Kidney (tissue), 22 donors: ENCODE data around the gene NUDT13. TPM values are rescaled to one million over a fixed set of nuclear protein-coding genes. Genes with fewer than 3 reads are reported as not detected.
A peak's percentile ranks its signal among the peaks of the same experiment; 100 is the strongest.

Experiments used
- DNase-seq, 5 donors: peaks; one replicate each; pipeline ENCODE4 v3.0.0-alpha.2; 2013 to 2020
- FAIRE-seq: peaks from 2 replicates; lab custom pipeline; 2012; peaks lifted over from hg19 to GRCh38; lab: Jason Lieb, UNC
- H3K27ac ChIP-seq, 2 donors: one replicate each; pipeline ENCODE4 v1.7.0; 2013; ENCODE audit warnings: low read depth in 2 of 2, low read length in 2 of 2, inconsistent platforms in 1 of 2
- H3K27me3 ChIP-seq: one replicate; pipeline ENCODE4 v1.7.1; 2013; ENCODE audit warnings: low read length, inconsistent platforms; ENCODE audit not compliant: control insufficient read depth, insufficient read depth
- H3K36me3 ChIP-seq, 3 donors: one replicate each; pipeline versions ENCODE4 v1.7.0 to v1.7.1; 2013; ENCODE audit warnings: low read length in 3 of 3, control low read depth in 1 of 3, inconsistent platforms in 1 of 3; ENCODE audit not compliant: insufficient read depth in 3 of 3, control insufficient read depth in 2 of 3
- H3K4me1 ChIP-seq, 3 donors: one replicate each; pipeline versions ENCODE4 v1.7.0 to v1.7.1; 2013; ENCODE audit warnings: low read length in 3 of 3, inconsistent platforms in 1 of 3, low read depth in 1 of 3; ENCODE audit not compliant: control insufficient read depth in 2 of 3, insufficient read depth in 2 of 3
- H3K4me3 ChIP-seq, 3 donors: one replicate each; pipeline versions ENCODE4 v1.7.0 to v1.8.1; 2013; ENCODE audit warnings: low read length in 3 of 3, control low read depth in 1 of 3, inconsistent platforms in 1 of 3
- H3K9ac ChIP-seq, 3 donors: one replicate each; pipeline versions ENCODE4 v1.7.0 to v1.7.1; 2013; ENCODE audit warnings: low read length in 3 of 3, control low read depth in 1 of 3, inconsistent platforms in 1 of 3
- H3K9me3 ChIP-seq, 3 donors: one replicate each; pipeline versions ENCODE4 v1.7.0 to v1.7.1; 2013; ENCODE audit warnings: low read length in 3 of 3, control low read depth in 1 of 3, inconsistent platforms in 1 of 3; ENCODE audit not compliant: control insufficient read depth in 2 of 3, insufficient read depth in 1 of 3
- intact Hi-C: fragments of 100-400 bp; cut with DNase I; formaldehyde crosslinking; loops from one replicate; pipeline ENCODE4 v1.11.1; 2022
- long read RNA-seq, 10 donors: library from polyadenylated mRNA in 1 of 10; unstranded in 1 of 10; transcript quantifications; one replicate each; pipeline ENCODE4 v2.0.0 and lab custom pipeline, GENCODE V29; 2021 to 2026
- polyA plus RNA-seq: library from polyadenylated mRNA; stranded (reverse); fragments of 350-450 nt; fragmentation: Illumina TruSeq; extraction: RNeasy Lipid Tissue Mini Kit (QIAGEN cat#74804); gene quantifications from one replicate; pipeline ENCODE4 v1.2.3, GENCODE V29; 2014; ENCODE audit warnings: low read depth, low replicate concordance; ENCODE audit not compliant: insufficient read depth
- total RNA-seq: library from RNA; stranded (reverse); fragmentation: NEBNext Ultra II Directional; extraction: Animal tissue kit (Norgen Biotek cat#: 25700); gene quantifications from one replicate; pipeline ENCODE4 v1.2.1, GENCODE V29; 2021
- TF ChIP-seq, protein P1 (sequence below): IDR thresholded peaks from 3 replicates; pipeline ENCODE4 v1.5.1; 2012; ENCODE audit warnings: mild to moderate bottlenecking, moderate library complexity, borderline replicate concordance; ENCODE audit not compliant: insufficient read depth; ENCODE audit errors: extremely low read depth
- donor health status: control.
- donor health status: control.
- donor health status: control.
- donor health status: control.
- donor health status: control.
- donor health status: DM: yes; HTN: yes; CAD: no.
- donor health status: Normal renal cell carcinoma (clear cell type).

The NUDT13 gene
- total RNA-seq = 3.3 TPM
- polyA plus RNA-seq = 3.7 TPM
- long read RNA-seq, donor 1, partial matches to known transcripts = 9 of 9 reads
- long read RNA-seq, donor 1, other reads (novel, unspliced or antisense) = 0 of 9 reads
- long read RNA-seq, donor 2 = 0 reads
- long read RNA-seq, donor 3, partial matches to known transcripts = 10 of 18 reads
- long read RNA-seq, donor 3, other reads (novel, unspliced or antisense) = 7 of 18 reads
- long read RNA-seq, donor 4 = 0 reads
- long read RNA-seq, donor 5 = 0 reads
- long read RNA-seq, donor 6, partial matches to known transcripts = 0 of 1 reads
- long read RNA-seq, donor 6, other reads (novel, unspliced or antisense) = 0 of 1 reads
- long read RNA-seq, donor 7, partial matches to known transcripts = 0 of 1 reads
- long read RNA-seq, donor 7, other reads (novel, unspliced or antisense) = 1 of 1 reads
- long read RNA-seq, donor 8 = 0 reads
- long read RNA-seq, donor 9 = 0 reads
- long read RNA-seq, donor 10, partial matches to known transcripts = 26 of 39 reads
- long read RNA-seq, donor 10, other reads (novel, unspliced or antisense) = 13 of 39 reads

GRCh38 chr10:73110345-73110849 is at the start of gene NUDT13:
Gene NUDT13, plus strand, starts transcription at chr10:73110455. Its CDS starts 3,911 bp downstream, at chr10:73114366.
- peaks cover 0 to 10% (median 0%) of the 10 kb centered on the region in 3 donors for H3K4me1 ChIP-seq
- DNase-seq (peak in 4 of 5 donors; percentile 69 to 95 (median 88)), FAIRE-seq (peak; percentile 13)
- no peaks in the 10 kb centered on the region for H3K9me3 ChIP-seq
- H3K27ac ChIP-seq = peak within 1 kb of the TSS; percentile 90 to 97
- no peaks in the 10 kb centered on the region for H3K36me3 ChIP-seq
- H3K4me3 ChIP-seq = peak within 1 kb of the TSS; percentile 69 to 99 (median 96)
- H3K27me3 ChIP-seq = no peaks in the 10 kb centered on the region
- intact Hi-C loops = no loop called here
- TF ChIP-seq, protein P1, sequence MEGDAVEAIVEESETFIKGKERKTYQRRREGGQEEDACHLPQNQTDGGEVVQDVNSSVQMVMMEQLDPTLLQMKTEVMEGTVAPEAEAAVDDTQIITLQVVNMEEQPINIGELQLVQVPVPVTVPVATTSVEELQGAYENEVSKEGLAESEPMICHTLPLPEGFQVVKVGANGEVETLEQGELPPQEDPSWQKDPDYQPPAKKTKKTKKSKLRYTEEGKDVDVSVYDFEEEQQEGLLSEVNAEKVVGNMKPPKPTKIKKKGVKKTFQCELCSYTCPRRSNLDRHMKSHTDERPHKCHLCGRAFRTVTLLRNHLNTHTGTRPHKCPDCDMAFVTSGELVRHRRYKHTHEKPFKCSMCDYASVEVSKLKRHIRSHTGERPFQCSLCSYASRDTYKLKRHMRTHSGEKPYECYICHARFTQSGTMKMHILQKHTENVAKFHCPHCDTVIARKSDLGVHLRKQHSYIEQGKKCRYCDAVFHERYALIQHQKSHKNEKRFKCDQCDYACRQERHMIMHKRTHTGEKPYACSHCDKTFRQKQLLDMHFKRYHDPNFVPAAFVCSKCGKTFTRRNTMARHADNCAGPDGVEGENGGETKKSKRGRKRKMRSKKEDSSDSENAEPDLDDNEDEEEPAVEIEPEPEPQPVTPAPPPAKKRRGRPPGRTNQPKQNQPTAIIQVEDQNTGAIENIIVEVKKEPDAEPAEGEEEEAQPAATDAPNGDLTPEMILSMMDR = no peak
- peak within 1 kb of the TSS; percentile 85 to 95 (median 94) for H3K9ac ChIP-seq

GRCh38 chr10:73060738-73061635 is 49.3 kb upstream of the NUDT13 start:
- H3K9ac ChIP-seq = no peak overlapping the region
- H3K36me3 ChIP-seq = peaks cover 3 to 13% (median 8%) of the 10 kb centered on the region in 3 donors
- H3K27ac ChIP-seq = no peak overlapping the region
- intact Hi-C loops = no loop called here
- H3K4me3 ChIP-seq = no peak overlapping the region
- FAIRE-seq = no peak
- peak in 2 of 5 donors; percentile 68 to 73 for DNase-seq
- no peaks in the 10 kb centered on the region for H3K27me3 ChIP-seq
- TF ChIP-seq, protein P1 = peak; percentile 27
- no peaks in the 10 kb centered on the region for H3K9me3 ChIP-seq
- H3K4me1 ChIP-seq = no peaks in the 10 kb centered on the region

- no peaks in the 10 kb centered on the region for H3K27me3 ChIP-seq
These were observed 48.5 kb upstream of the NUDT13 start for GRCh38 chr10:73061743-73062142.

More at GRCh38 chr10:73061743-73062142, 48.5 kb upstream of the NUDT13 start:
- Histone ChIP-seq H3K9me3 (no peaks in the 10 kb centered on the region), H3K4me3 (no peak overlapping the region), H3K36me3 (peaks cover 3 to 13% (median 8%) of the 10 kb centered on the region in 3 donors), H3K9ac (no peak overlapping the region), H3K27ac (no peak overlapping the region), H3K4me1 (no peaks in the 10 kb centered on the region)
- FAIRE-seq (no peak), DNase-seq (no peak)
- intact Hi-C loops = no loop called here
- TF ChIP-seq, protein P1 = no peak
